NCI-H524 (cell line): ENCODE data around the gene VAPB.
A peak's percentile ranks its signal among the peaks of the same experiment; 100 is the strongest.

ENCODE experiments used
- DNase-seq, 2 experiments: peaks; one replicate each; lab custom pipeline; 2025; lab: John Stamatoyannopoulos, UW

VAPB gene

GRCh38 chr20:58461104-58461503, 72.1 kb downstream of the VAPB start:
- no peak for DNase-seq

GRCh38 chr20:58461899-58462298, 72.9 kb downstream of the VAPB start:
- DNase-seq: no peak

- no peak for DNase-seq
These were observed 74.2 kb downstream of the VAPB start for GRCh38 chr20:58463256-58463655.

- no peak for DNase-seq
These were observed 75.8 kb downstream of the VAPB start for GRCh38 chr20:58464838-58465237.

- DNase-seq: no peak
These were observed 77.2 kb downstream of the VAPB start for GRCh38 chr20:58466095-58466708.

DNA sequence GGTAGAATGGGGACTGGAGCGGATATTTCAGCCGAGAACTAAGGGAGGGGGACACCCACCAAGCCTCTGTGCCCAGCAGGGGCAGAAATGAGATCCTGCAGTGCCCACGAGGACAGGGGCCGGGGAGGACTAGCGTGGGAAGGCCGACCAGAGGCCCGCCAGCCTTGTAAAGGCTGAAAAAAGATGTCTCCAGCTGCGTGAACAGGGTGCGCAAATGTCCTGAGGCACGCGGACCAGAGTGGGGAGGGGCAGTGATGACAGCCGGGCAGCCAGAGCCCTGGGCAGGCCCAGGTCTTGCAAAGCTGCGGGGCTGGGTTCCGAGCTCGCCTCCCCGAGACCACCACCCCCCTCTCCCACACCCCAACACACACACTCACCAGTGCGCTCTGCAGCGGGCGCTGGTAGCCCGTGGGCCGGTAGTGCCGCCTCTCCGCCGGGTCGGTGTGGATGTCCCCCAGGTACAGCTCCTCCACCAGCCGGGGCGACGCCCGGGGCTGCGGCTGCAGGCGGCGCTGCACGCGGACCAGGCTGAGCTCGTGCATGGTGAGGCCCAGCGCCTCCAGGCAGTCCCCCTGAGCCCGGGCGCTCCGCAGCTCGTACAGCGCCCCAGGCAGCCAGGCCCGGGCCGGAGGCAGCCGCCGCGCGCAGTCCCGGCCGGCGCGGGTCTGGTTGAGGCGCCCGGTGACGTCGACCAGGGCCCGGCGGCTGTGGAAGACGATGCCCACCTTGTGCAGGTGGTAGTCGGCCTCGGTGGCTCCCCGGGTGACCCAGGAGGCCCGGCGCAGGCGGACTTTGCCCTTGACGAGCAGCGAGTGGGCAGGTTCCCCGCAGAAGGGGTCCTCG, 77.9 kb downstream of the VAPB start:
- DNase-seq: no peak

DNA sequence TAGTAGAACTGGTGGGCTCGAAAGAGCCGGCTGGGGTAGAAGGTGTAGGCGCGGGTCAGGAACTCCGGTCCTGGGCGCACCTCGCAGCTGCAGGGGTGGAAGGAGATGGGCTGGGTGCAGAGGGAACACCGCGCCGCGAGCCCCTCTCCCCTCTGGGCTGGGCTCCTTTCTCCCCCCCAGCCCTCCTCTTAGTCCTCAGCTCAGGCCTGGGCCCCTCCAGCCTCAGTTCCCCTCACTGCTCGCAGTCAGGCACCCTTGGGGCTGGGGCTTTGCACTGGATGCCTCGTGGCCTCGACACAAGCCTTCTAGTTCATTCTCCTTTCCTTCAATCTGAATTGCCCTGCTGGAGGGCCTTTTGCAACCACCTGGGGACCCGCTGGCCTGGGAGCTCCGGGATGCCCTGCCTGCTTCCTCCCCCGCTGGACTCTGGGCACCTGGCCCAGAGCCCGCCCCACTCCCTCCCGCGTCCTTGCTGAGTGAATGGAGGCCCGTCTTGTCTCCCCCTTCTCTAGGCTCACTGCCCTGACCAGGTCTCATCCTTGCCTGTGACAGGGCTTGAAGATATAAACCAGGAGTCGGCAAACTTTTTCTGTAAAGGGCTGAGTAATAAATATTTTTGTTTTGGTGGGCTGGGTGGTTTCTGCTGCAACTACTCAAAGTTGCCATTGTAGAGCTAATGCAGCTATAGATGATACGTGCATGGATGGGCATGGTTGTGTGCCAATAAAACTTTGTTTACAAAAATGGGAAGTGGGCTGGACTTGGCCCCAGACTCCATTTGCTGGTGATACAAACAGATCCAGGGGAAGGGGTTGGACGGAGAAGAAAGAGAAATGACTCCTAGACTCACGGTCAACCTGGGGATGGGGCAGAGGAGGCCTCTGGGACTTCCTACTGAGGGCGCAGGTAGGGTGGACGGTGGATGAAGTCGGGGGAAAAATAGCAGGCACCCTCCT, 78.8 kb downstream of the VAPB start:
- no peak for DNase-seq

GRCh38 chr20:58469616-58470015, 80.6 kb downstream of the VAPB start:
- DNase-seq: no peak

- no peak for DNase-seq
These were observed 81.5 kb downstream of the VAPB start for GRCh38 chr20:58470336-58471192.

DNA sequence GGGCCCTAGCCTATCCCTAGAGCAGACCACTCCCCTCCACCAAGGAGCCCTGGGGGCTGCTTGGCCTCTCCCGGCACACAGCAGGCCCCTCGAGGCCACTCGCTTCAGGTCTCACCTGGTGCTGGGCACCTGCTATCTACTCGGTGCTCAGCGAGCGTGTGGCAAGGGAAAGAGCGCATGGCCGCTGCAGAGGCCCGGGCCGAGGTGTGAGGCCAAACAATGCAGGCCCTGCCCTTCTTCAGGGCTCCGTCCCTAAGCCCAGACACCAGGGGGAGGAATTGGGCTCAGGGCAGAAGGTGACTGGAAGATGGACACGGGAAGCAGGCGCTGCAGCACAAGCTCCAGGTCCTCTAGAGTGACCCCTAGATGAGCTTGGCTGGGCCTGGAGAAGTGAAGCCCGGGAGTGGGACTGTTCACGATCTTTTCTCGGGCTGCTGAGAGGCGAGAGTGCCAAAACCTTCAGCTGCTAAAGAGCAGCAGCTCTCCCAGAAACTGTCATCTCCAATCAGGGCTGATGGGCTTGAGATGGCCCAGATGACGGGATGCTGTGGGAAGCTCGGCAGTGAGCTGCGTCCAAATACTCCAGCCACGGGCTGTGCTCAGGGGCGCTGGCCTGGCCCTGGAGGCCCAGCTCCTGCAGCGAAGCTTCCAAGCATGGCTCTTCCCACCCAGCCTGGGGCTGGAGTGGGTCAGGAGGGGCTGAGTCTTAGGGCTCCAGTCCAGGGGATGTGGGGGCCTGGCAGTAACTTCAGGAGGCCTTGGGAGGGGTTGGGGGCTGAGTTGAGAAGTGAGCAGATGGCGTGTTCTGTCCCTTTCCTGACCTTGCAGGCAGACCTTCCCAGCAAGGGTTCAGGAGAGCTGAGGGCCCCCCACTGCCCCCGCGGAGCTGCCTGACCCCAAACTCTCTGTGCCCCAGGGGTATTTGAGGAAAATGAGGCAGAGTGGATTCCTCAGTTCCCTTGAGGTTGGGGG, 82.5 kb downstream of the VAPB start:
- no peak for DNase-seq

- DNase-seq: no peak
These were observed 83.4 kb downstream of the VAPB start for GRCh38 chr20:58472273-58473018.

- peak in 1 of 2 experiments; percentile 19 for DNase-seq
These were observed 84.7 kb downstream of the VAPB start for GRCh38 chr20:58473453-58474425.

DNA sequence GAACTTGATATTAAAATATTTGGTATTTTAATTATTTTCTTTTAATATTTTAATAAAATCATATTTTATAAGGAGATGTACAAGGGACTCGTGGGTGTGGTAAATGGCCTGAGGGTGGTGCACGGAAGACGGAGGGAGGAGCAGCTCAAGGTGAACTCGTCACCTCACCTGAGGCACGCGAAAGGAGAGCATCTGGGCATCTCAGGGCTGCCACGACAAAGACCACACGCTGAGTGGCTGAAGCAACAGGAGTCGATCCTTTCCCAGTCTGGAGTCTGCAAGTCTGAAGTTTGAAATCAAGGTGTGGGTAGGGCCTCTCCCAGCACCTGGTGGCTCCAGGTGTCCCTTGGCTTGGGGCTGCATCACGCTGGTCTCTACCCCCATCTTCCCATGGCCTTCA, 86.4 kb downstream of the VAPB start:
- DNase-seq: no peak

DNA sequence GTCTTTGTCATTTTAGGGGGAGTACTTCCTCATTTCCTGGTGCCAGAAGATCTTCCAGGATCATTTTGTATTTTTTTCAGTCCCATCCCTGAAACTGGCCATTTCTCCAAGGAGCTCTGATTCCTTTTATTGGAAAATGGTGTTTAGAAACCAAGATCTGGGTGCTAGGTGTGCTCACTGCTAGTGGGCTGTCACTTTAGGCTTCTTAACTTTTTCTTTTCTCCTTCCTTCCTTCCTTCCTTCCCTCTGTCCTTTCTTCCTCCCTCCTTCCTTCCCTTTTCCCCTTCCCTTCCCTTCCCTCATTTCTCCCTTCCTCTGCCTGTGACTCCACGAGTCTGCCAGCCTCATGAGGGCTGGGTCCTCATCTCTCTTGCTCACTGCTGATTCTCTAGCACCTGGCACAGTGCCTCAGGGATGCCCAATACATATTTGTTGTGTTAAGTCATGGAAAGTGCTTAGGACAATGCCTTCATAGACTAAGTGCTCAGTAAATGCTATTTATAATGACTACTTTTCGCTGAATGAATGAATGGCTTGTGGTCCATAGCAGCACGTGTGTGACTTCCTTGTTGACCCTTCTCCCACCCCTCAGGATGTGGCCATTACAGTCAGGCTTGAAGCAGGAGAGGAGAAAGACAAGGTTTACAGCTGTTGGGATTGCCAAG, 89.2 kb downstream of the VAPB start:
- no peak for DNase-seq

- no peak for DNase-seq
These were observed 90.9 kb downstream of the VAPB start for GRCh38 chr20:58479726-58480440.

DNA sequence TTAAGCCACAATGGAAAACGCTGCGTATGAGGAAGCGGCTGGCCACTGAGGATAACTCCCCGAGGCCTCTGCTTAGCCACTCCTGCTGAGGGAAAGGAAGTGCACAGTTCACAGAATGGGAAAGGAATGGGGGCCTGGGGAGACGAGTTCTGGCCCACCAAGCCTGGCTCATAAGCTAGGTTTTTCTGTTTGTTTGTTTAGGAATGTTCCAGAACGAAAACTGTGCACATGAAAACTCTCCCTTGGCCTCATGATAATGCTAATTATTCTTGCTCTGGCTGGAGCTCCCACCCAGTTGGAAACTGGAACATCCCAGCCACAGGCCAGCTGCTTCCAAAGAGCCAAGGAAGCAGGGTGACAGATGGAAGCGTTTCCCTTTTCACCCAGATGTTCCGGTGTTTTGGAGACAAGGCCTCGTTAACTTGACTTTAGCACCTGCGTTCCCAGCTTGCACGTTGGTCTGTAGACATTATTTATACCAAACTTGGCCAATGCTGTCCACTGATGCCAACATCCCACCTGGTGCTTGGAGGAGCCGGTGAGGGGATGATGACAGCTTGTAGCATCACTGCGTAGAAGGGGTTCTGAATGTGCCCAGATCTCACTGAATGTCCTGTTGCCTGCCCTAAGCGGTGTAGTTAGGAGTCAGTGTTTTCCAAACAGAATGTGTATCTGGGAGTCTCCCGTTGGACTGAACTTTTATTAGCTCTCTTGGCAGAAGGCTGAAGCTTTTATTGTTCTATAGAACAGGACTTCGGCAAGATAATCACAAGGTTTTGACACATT, 91.7 kb downstream of the VAPB start:
- DNase-seq: peak; percentile 78 to 93
